CD4-positive, alpha-beta T cell treated with Interleukin-17A for 1 hour (primary cell): ENCODE measurements around the gene CLECL1.

Experiments used
- DNase-seq: peaks from one replicate; pipeline ENCODE4 v3.0.0-alpha.2; 2020

Gene CLECL1

DNA sequence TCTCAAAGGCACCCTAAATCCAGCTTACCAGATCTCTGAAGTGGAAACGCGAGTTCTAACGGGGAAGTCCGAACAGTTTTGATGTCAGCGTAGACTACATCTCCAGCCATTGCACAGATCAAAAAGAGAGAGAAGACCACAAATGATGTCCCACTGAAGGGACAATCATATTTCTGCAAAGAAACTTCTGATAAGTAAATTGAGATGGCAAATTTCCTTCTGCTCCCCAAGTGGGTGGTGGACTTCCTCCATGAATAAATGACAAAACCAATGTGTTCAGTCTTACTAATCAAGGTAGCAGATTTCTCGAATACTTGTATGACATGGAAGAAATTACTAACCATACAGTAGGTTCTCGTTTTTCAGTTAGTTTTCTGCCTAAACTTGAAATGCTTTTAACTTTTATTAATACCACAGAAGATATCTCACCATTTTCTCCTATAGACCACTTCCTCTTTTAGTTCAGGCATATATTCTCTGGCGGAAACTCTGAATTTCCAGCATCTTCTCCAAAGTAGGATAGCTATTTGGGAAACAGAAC, at the start of gene CLECL1:
Gene CLECL1 (minus strand): TSS at position 177 of the 541 bp plus-strand sequence.
- peak; percentile 36 for DNase-seq

DNA sequence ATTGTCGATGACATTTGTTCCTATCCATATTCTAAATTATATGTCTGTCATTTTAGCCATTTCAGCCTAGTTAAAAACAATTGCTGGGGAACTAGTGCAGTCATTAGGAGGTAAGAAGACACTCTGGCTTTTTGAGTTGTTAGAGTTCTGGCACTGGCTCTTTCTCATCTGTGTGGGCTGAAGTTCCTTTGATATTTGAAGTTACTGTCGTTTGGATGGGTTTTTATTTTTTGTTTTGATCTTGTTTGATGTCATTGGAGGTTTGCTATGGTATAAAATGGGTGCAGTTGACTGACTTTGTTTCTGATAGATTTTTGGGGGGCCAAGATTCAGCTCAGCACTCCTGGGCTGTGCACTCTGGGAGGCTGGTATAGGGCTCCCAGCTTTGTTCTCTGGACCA, 48.5 kb upstream of the CLECL1 start:
- DNase-seq = no peak

DNA sequence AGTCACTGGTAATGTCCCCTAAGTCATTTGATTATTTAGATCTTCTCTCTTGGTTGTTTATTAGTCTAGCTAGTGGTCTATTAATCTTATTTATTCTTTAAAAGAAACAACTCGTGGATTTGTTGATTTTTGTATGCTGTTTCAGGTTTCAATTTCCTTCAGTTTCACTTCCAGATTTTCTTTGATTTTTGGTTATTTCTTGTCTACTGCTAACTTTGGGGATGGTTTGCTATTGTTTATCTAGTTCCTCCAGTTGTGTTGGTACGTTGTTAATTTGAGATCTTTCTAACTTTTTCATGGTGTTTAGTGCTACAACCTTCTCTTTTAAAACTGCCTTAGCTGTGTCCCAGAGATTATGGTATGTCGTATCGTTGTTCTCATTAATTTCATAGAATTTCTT, 46.3 kb upstream of the CLECL1 start:
- DNase-seq = no peak

DNA sequence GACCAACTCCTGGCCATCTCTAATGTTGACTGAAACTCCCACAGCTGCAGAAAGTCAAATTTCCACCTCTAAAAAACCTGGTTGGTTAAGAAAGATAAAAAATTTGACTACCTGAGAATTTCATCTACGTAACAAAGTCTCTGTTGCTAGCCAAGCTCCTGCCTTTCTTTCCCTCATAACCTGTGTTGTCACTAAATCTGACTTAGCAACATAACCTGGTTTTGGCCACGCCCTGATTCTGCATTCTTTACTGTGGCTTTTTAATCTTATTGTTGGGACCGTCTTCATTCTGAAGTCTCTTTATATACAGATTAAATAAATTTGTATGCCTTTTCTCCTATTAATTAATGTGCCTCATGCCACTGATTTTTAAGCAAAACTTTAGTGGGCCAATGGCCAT, 43.9 kb upstream of the CLECL1 start:
- DNase-seq = peak; percentile 42

- DNase-seq = peak; percentile 63
These were observed 40.5 kb upstream of the CLECL1 start for GRCh38 chr12:9773216-9773877.

- DNase-seq = peak; percentile 72
These were observed 30.1 kb upstream of the CLECL1 start for GRCh38 chr12:9763025-9763424.

GRCh38 chr12:9762369-9762768, 29.5 kb upstream of the CLECL1 start:
- no peak for DNase-seq

DNA sequence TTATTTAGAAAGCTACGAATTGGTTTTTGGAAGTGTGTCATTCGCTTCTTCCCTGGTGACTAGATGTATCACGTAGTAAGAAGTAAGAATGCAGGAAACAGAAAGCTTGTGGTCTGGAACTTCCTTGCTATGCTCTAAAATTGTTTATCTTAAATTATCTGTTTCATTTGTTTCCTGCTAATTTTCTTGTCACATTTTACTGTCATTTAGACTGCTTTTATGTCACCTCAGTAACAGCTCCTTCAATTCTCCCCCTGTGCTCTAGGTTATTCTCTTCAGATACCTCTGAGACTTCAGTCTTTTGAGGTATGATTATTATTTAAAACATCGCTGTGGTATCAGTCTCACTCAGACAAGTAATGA, 28.5 kb upstream of the CLECL1 start:
- DNase-seq = peak; percentile 88

DNA sequence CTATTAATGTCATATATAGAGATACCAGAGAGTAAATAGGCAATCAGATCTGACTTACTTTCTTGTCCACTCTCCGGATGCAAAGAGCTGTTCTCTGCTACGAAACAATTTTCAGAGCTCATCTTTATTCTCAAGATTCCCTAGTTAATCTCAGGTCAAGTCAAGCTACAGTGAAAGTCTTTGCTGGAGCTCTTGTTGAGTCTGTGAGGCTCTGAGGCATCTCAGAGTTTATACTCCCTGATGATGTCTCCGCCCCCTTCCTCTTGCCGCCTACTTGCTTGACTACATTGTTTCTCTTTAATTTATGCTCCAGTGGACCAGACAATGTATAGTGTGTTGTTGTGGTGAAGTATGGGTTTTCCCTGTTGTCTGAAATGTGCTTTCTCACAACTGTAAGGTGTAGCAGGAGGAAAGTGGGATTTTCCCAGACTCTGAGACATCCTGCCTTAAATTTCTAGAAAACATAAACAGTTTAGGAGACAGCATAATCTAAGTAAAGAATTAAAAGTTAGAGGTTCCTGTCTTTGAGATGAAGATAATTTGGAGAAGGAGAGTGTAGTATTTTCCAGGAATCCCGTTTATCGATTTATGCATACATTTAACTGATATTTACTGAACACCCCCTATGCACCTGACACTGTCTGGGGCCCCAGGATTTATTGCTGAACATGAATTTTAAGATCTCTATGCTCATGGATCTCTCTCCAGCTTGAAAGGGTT, 28.0 kb upstream of the CLECL1 start, which contains the start of gene CD69:
Gene CD69 (minus strand): TSS at position 203 of the 720 bp plus-strand sequence. CDS start 81 bp downstream, at position 122.
- peak; percentile 98 for DNase-seq

GRCh38 chr12:9760120-9760519, 27.2 kb upstream of the CLECL1 start:
- peak; percentile 69 for DNase-seq

GRCh38 chr12:9759694-9760093, 26.8 kb upstream of the CLECL1 start:
- DNase-seq = peak; percentile 60

GRCh38 chr12:9758119-9758518, 25.2 kb upstream of the CLECL1 start:
- peak; percentile 67 for DNase-seq

GRCh38 chr12:9757433-9758025, 24.6 kb upstream of the CLECL1 start:
- DNase-seq = peak; percentile 74

- DNase-seq = peak; percentile 58
These were observed 23.8 kb upstream of the CLECL1 start for GRCh38 chr12:9756706-9757105.

DNA sequence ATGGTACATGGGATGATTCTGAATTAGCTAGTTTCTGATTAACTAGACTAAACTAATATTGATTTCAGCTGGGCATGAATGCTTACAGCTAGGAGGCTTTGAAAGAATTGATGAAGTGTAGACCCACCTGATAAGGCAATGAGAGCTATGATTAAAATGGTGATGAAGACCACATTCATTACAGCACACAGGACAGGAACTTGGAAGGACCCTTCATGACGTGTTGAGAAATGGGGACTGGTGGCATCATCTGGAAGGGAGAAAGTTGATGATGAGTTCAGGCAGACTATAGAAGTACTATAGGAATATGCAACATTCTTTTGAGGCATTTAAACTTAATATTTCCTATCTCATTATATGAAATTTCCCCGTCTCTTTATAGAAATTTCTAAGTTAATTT, 23.3 kb upstream of the CLECL1 start:
- peak; percentile 60 for DNase-seq

GRCh38 chr12:9755567-9755966, 22.7 kb upstream of the CLECL1 start:
- DNase-seq = peak; percentile 46

GRCh38 chr12:9755035-9755434, 22.1 kb upstream of the CLECL1 start:
- peak; percentile 58 for DNase-seq

- DNase-seq = peak; percentile 54
These were observed 21.4 kb upstream of the CLECL1 start for GRCh38 chr12:9754099-9754927.

- DNase-seq = peak; percentile 56
These were observed 20.6 kb upstream of the CLECL1 start for GRCh38 chr12:9753498-9753897.

DNA sequence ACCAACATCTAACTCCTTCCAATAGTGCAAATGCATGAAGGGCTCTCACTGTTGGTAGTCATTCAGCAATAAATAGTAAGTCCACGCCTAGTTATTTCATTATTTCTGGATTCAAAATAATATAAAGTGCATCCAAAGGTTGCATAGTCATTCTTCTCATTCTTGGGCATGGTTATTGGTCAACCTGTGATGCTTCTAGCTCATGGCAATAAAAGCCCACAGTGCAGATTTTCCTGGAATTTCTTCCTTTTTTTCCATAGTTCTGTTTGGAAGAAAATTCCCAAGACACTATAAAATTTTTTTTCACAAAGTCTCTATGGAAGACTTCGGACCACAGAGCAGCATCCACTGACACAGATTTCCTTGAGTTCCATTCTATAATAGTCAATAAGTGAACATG, 20.2 kb upstream of the CLECL1 start:
- DNase-seq = peak; percentile 60

GRCh38 chr12:9752145-9752933, 19.4 kb upstream of the CLECL1 start:
- DNase-seq = peak; percentile 46
